Caco-2 (cell line): Measurements from ENCODE around the gene TUBA1C. TPM values are rescaled to one million over a fixed set of nuclear protein-coding genes. Genes with fewer than 3 reads are reported as not detected.

ENCODE experiments used
- BruUV-seq: library from RNA; stranded (reverse); fragments of 400-500 nt; replicated peaks from 2 replicates; lab custom pipeline; 2021; lab: Mats Ljungman, UMichigan
- CTCF ChIA-PET: fragments of 300-600 bp; sonication (Branson Sonifier 250); formaldehyde crosslinking; loops from one replicate; lab custom pipeline; 2022; ENCODE audit warnings: antibody characterized with exemption; lab: Charles Lee
- POLR2A ChIA-PET: fragments of 300-600 bp; sonication (Branson Sonifier 250); formaldehyde crosslinking; loops from one replicate; lab custom pipeline; 2022; ENCODE audit warnings: antibody characterized with exemption; lab: Charles Lee
- DNase-seq, 2 experiments: peaks; one replicate each; pipeline versions ENCODE4 v3.0.0 to v3.0.0-alpha.2; 2020 to 2022
- H3K27me3 ChIP-seq: replicated peaks from 2 replicates; pipeline ENCODE4 v1.6.0; 2011; ENCODE audit warnings: low read length; ENCODE audit not compliant: control insufficient read depth, insufficient read depth
- H3K36me3 ChIP-seq: 2 replicates; pipeline ENCODE4 v1.5.1; 2011; ENCODE audit warnings: low read length; ENCODE audit not compliant: control insufficient read depth, insufficient read depth
- H3K4me1 ChIP-seq: fragments of 250-450 bp; sonication (Bioruptor Pico); 2 replicates; pipeline ENCODE4 v1.5.1; 2020; ENCODE audit warnings: mild to moderate bottlenecking
- H3K4me3 ChIP-seq: 2 replicates; pipeline ENCODE4 v1.5.1; 2011; ENCODE audit warnings: low read depth, mild to moderate bottlenecking, control low read depth, low read length
- H3K9me3 ChIP-seq: fragments of 250-450 bp; sonication (Bioruptor Pico); 2 replicates; pipeline ENCODE4 v1.5.1; 2020; ENCODE audit warnings: mild to moderate bottlenecking, moderate library complexity
- H3K27ac Mint-ChIP-seq: one replicate; pipeline ENCODE4 v1.8.0; 2022; ENCODE audit warnings: mixed read lengths; ENCODE audit not compliant: unreplicated experiment
- H3K27me3 Mint-ChIP-seq: one replicate; pipeline ENCODE4 v1.8.0; 2022; ENCODE audit warnings: mixed read lengths; ENCODE audit not compliant: insufficient read depth, unreplicated experiment
- H3K36me3 Mint-ChIP-seq: one replicate; pipeline ENCODE4 v1.8.0; 2022; ENCODE audit warnings: mild to moderate bottlenecking, mixed read lengths; ENCODE audit not compliant: insufficient read depth, unreplicated experiment
- H3K4me1 Mint-ChIP-seq: one replicate; pipeline ENCODE4 v1.8.0; 2022; ENCODE audit warnings: low read depth, mixed read lengths; ENCODE audit not compliant: unreplicated experiment
- H3K4me3 Mint-ChIP-seq: one replicate; pipeline ENCODE4 v1.8.0; 2022; ENCODE audit warnings: mild to moderate bottlenecking, moderate library complexity, mixed read lengths; ENCODE audit not compliant: unreplicated experiment
- H3K9me3 Mint-ChIP-seq: one replicate; pipeline ENCODE4 v1.8.0; 2022; ENCODE audit warnings: mixed read lengths; ENCODE audit not compliant: unreplicated experiment
- CTCF ChIP-seq, 2 experiments: fragments of 200-600 bp in 1 of 2; IDR thresholded peaks; 1 replicate in 1 of 2; 2 replicates in 1 of 2; pipeline versions ENCODE4 v1.5.1 to v1.8.0; 2011 to 2022; ENCODE audit warnings: antibody characterized with exemption in 1 of 2, control low read depth in 1 of 2, inconsistent platforms in 1 of 2, low read depth in 1 of 2, low read length in 1 of 2, mild to moderate bottlenecking in 1 of 2, moderate library complexity in 1 of 2; ENCODE audit not compliant: insufficient read depth in 1 of 2, severe bottlenecking in 1 of 2, unreplicated experiment in 1 of 2
- intact Hi-C: fragments of 100-400 bp; cut with micrococcal nuclease; formaldehyde crosslinking; loops from one replicate; pipeline ENCODE4 v1.10.0; 2022; ENCODE audit not compliant: unreplicated experiment
- total RNA-seq: library from RNA; stranded (reverse); gene quantifications from 2 replicates; pipeline ENCODE4 v1.2.3, GENCODE V29; 2022

The TUBA1C gene
- total RNA-seq, 1 experiment from 2014 or later = 638 TPM

GRCh38 chr12:49225576-49226166, 39.2 kb upstream of the TUBA1C start:
- DNase-seq = no peak
- H3K4me1 ChIP-seq = no peaks in the 10 kb centered on the region
- no peak overlapping the region for H3K27ac Mint-ChIP-seq
- no peak overlapping the region for H3K4me3 ChIP-seq
- no peaks in the 10 kb centered on the region for H3K9me3 ChIP-seq
- H3K27me3 ChIP-seq = no peaks in the 10 kb centered on the region
- POLR2A ChIA-PET = no interaction called here
- H3K36me3 ChIP-seq = no peaks in the 10 kb centered on the region
- H3K36me3 Mint-ChIP-seq = no peaks in the 10 kb centered on the region
- BruUV-seq = no TSS peak
- H3K27me3 Mint-ChIP-seq = peaks cover 2% of the 10 kb centered on the region
- peaks cover 6% of the 10 kb centered on the region for H3K4me1 Mint-ChIP-seq
- TF ChIP-seq CTCF (IDR thresholded peaks at IDR 0.05; ENCODE audit: insufficient read depth in 1 of 2, low read depth in 1 of 2, low read length in 1 of 2, severe bottlenecking in 1 of 2, unreplicated experiment in 1 of 2) = no peak
- CTCF ChIA-PET = interaction anchor here (1.8 kb wide), 1 partner anchor 9 kb away, joined by 8 read pairs; no protein-coding TSS in a partner anchor
- no peak overlapping the region for H3K4me3 Mint-ChIP-seq
- H3K9me3 Mint-ChIP-seq = no peaks in the 10 kb centered on the region
- intact Hi-C loops = no loop called here

- no peak overlapping the region for H3K27ac Mint-ChIP-seq
- BruUV-seq = no TSS peak
Measured at GRCh38 chr12:49227713-49228112, 37.2 kb upstream of the TUBA1C start.

GRCh38 chr12:49228653-49229052, 36.2 kb upstream of the TUBA1C start:
- H3K36me3 ChIP-seq = no peaks in the 10 kb centered on the region
- no peaks in the 10 kb centered on the region for H3K4me1 ChIP-seq
- TF ChIP-seq CTCF (IDR thresholded peaks at IDR 0.05; ENCODE audit: insufficient read depth in 1 of 2, low read depth in 1 of 2, low read length in 1 of 2, severe bottlenecking in 1 of 2, unreplicated experiment in 1 of 2) = no peak
- Mint-ChIP-seq H3K27me3 (peaks cover 2% of the 10 kb centered on the region), H3K4me1 (peaks cover 10% of the 10 kb centered on the region), H3K27ac (no peak overlapping the region), H3K9me3 (no peaks in the 10 kb centered on the region), H3K36me3 (no peaks in the 10 kb centered on the region), H3K4me3 (no peak overlapping the region)
- no peaks in the 10 kb centered on the region for H3K27me3 ChIP-seq
- DNase-seq = no peak
- H3K4me3 ChIP-seq = no peak overlapping the region
- ChIA-PET CTCF (no interaction called here), POLR2A (no interaction called here)
- BruUV-seq = no TSS peak
- no peaks in the 10 kb centered on the region for H3K9me3 ChIP-seq
- intact Hi-C loops = no loop called here

More at GRCh38 chr12:49227713-49228112, 37.2 kb upstream of the TUBA1C start:
- no peaks in the 10 kb centered on the region for H3K9me3 ChIP-seq
- intact Hi-C loops = no loop called here
- no peaks in the 10 kb centered on the region for H3K4me1 ChIP-seq
- no peak for TF ChIP-seq CTCF (IDR thresholded peaks at IDR 0.05; ENCODE audit: insufficient read depth in 1 of 2, low read depth in 1 of 2, low read length in 1 of 2, severe bottlenecking in 1 of 2, unreplicated experiment in 1 of 2)
- no peaks in the 10 kb centered on the region for H3K27me3 ChIP-seq
- ChIA-PET POLR2A (no interaction called here), CTCF (interaction anchor here (0.6 kb wide), 1 partner anchor 208 kb away, joined by 7 read pairs; no protein-coding TSS in a partner anchor)
- Mint-ChIP-seq H3K36me3 (no peaks in the 10 kb centered on the region), H3K4me1 (peaks cover 6% of the 10 kb centered on the region), H3K9me3 (no peaks in the 10 kb centered on the region), H3K27me3 (peaks cover 2% of the 10 kb centered on the region), H3K4me3 (no peak overlapping the region)
- no peaks in the 10 kb centered on the region for H3K36me3 ChIP-seq
- DNase-seq = no peak
- H3K4me3 ChIP-seq = no peak overlapping the region
